Colonic mucosa (tissue), 4 donors: ENCODE results near the gene SRR. TPM values are rescaled to one million over a fixed set of nuclear protein-coding genes. Genes with fewer than 3 reads are reported as not detected.

Experiments
- DNase-seq: peaks from one replicate; pipeline ENCODE4 v3.0.0-alpha.2; 2020
- H3K27ac ChIP-seq: fragments of 200-600 bp; one replicate; pipeline ENCODE4 v1.8.0; 2021
- H3K27me3 ChIP-seq: fragments of 200-600 bp; one replicate; pipeline ENCODE4 v1.8.0; 2021
- H3K36me3 ChIP-seq: fragments of 200-600 bp; one replicate; pipeline ENCODE4 v1.8.0; 2021
- H3K4me1 ChIP-seq: fragments of 200-600 bp; one replicate; pipeline ENCODE4 v1.8.0; 2021; ENCODE audit warnings: mild to moderate bottlenecking
- H3K4me3 ChIP-seq: fragments of 200-600 bp; one replicate; pipeline ENCODE4 v1.8.0; 2021
- H3K9ac ChIP-seq, 2 donors: one replicate each; pipeline ENCODE4 v1.7.0; 2013; ENCODE audit warnings: control low read depth in 2 of 2, low read depth in 2 of 2, low read length in 2 of 2
- H3K9me3 ChIP-seq: fragments of 200-600 bp; one replicate; pipeline ENCODE4 v1.8.0; 2021
- CTCF ChIP-seq: fragments of 200-600 bp; IDR thresholded peaks from one replicate; pipeline ENCODE4 v1.8.0; 2022; ENCODE audit warnings: antibody characterized with exemption, mild to moderate bottlenecking
- intact Hi-C: fragments of 100-400 bp; cut with DNase I; formaldehyde crosslinking; loops from one replicate; pipeline ENCODE4 v1.14.1; 2022
- total RNA-seq, 2 donors: library from RNA; stranded (reverse); fragmentation: NEBNext Ultra II Directional in 1 of 2; extraction: Animal tissue kit (Norgen Biotek cat#: 25700) in 1 of 2; gene quantifications; one replicate each; pipeline ENCODE4 v1.2.1, GENCODE V29; 2021
- donor health status: healthy.
- donor health status: DM: no; HTN: no; CAD: no.
- donor health status: DM: no; HTN: no; CAD: no.

Gene SRR
- total RNA-seq, 2 donors from 2014 or later = 9.0 to 11.0 TPM

GRCh38 chr17:2282297-2282873 lies 21.4 kb upstream of the SRR start:
- Histone ChIP-seq H3K36me3 (no peaks in the 10 kb centered on the region), H3K9ac (no peak overlapping the region), H3K27me3 (no peaks in the 10 kb centered on the region), H3K27ac (no peak overlapping the region), H3K4me1 (no peaks in the 10 kb centered on the region), H3K4me3 (no peak overlapping the region), H3K9me3 (no peaks in the 10 kb centered on the region)
- TF ChIP-seq CTCF = peak; percentile 61
- DNase-seq = no peak
- intact Hi-C loops = no loop called here

- H3K36me3 ChIP-seq = no peaks in the 10 kb centered on the region
- no peak for TF ChIP-seq CTCF
- H3K9me3 ChIP-seq = no peaks in the 10 kb centered on the region
- H3K9ac ChIP-seq = no peak overlapping the region
- intact Hi-C loops = no loop called here
- H3K27ac ChIP-seq = no peak overlapping the region
- no peak overlapping the region for H3K4me3 ChIP-seq
- no peaks in the 10 kb centered on the region for H3K4me1 ChIP-seq
- no peaks in the 10 kb centered on the region for H3K27me3 ChIP-seq
- DNase-seq = no peak
Observed at GRCh38 chr17:2283302-2283701, 20.4 kb upstream of the SRR start.

GRCh38 chr17:2289878-2290478 lies 13.8 kb upstream of the SRR start:
- Histone ChIP-seq H3K9me3 (no peaks in the 10 kb centered on the region), H3K9ac (no peak overlapping the region), H3K4me3 (no peak overlapping the region), H3K27ac (no peak overlapping the region), H3K27me3 (no peaks in the 10 kb centered on the region), H3K36me3 (no peaks in the 10 kb centered on the region), H3K4me1 (no peaks in the 10 kb centered on the region)
- TF ChIP-seq CTCF = no peak
- intact Hi-C loops = no loop called here
- DNase-seq = no peak

- H3K27ac ChIP-seq = no peak overlapping the region
- intact Hi-C loops = no loop called here
- no peaks in the 10 kb centered on the region for H3K4me1 ChIP-seq
- no peak for DNase-seq
- H3K36me3 ChIP-seq = peaks cover 16% of the 10 kb centered on the region
- H3K4me3 ChIP-seq = no peak overlapping the region
- H3K27me3 ChIP-seq = no peaks in the 10 kb centered on the region
- TF ChIP-seq CTCF = no peak
- H3K9ac ChIP-seq = no peak overlapping the region
- H3K9me3 ChIP-seq = no peaks in the 10 kb centered on the region
Observed at GRCh38 chr17:2292100-2292499, 11.7 kb upstream of the SRR start.

GRCh38 chr17:2295575-2295974 lies 8.2 kb upstream of the SRR start:
- TF ChIP-seq CTCF = no peak
- intact Hi-C loops = no loop called here
- Histone ChIP-seq H3K9ac (no peak overlapping the region), H3K36me3 (peaks cover 16% of the 10 kb centered on the region), H3K27me3 (no peaks in the 10 kb centered on the region), H3K4me3 (no peak overlapping the region), H3K27ac (no peak overlapping the region), H3K9me3 (no peaks in the 10 kb centered on the region), H3K4me1 (no peaks in the 10 kb centered on the region)
- DNase-seq = no peak
